Measurements from ENCODE around the gene RTF1. TPM values are rescaled to one million over a fixed set of nuclear protein-coding genes. Genes with fewer than 3 reads are reported as not detected.
A peak's percentile ranks its signal among the peaks of the same experiment; 100 is the strongest.

Gene RTF1
- total RNA-seq, 1 donor from 2014 or later: 30.5 TPM

DNA sequence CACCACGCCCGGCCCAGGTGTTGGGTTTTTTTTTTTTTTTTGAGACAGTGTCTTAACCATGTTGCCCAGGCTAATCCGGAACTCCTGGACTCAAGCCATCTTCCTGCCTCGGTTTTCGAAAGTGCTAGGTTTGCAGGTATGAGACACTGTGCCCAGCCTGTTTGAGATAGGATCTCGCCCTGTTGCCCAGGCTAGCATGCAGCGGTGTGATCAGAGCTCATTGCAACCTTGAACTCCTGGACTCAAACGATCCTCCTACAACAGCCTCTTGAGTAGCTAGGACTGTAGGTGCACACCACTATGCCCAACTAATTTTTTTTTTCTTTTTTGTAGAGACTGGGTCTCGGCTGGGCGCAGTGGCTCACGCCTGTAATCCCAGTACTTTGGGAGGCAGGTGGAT, 56.5 kb downstream of the RTF1 start:
- Mint-ChIP-seq H3K4me1 (ENCODE audit: low read depth) (peaks cover 7% of the 10 kb centered on the region), H3K4me3 (ENCODE audit: unreplicated experiment) (no peak overlapping the region), H3K9me3 (ENCODE audit: low read depth) (no peaks in the 10 kb centered on the region), H3K27me3 (ENCODE audit: low read depth) (no peaks in the 10 kb centered on the region), H3K27ac (ENCODE audit: unreplicated experiment) (no peak overlapping the region), H3K36me3 (ENCODE audit: low read depth) (peaks cover 44% of the 10 kb centered on the region)
- no peak for DNase-seq (ENCODE audit: low spot score)
- TF ChIP-seq, protein P1, sequence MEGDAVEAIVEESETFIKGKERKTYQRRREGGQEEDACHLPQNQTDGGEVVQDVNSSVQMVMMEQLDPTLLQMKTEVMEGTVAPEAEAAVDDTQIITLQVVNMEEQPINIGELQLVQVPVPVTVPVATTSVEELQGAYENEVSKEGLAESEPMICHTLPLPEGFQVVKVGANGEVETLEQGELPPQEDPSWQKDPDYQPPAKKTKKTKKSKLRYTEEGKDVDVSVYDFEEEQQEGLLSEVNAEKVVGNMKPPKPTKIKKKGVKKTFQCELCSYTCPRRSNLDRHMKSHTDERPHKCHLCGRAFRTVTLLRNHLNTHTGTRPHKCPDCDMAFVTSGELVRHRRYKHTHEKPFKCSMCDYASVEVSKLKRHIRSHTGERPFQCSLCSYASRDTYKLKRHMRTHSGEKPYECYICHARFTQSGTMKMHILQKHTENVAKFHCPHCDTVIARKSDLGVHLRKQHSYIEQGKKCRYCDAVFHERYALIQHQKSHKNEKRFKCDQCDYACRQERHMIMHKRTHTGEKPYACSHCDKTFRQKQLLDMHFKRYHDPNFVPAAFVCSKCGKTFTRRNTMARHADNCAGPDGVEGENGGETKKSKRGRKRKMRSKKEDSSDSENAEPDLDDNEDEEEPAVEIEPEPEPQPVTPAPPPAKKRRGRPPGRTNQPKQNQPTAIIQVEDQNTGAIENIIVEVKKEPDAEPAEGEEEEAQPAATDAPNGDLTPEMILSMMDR (IDR thresholded peaks at IDR 0.05): no peak

DNA sequence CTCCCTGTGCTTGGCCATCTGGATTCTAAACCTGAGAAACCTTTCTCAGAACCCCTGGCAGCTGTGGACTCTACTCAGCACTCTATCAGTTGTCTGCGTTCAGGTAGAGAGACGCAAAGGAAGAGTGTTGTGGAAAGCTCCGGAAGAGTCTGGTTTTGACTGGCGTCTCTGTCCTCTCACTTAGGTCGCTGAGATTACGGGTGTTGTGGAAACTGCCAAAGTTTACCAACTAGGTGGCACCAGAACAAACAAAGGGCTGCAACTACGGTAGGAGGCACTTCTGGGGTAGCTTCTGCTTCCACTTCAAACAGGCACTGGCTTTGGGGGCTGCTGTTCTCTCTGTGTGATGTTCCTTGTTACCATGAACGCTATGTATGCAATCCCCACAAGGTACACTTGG, 57.5 kb downstream of the RTF1 start:
- no peak for DNase-seq (ENCODE audit: low spot score)
- Mint-ChIP-seq H3K4me3 (ENCODE audit: unreplicated experiment) (no peak overlapping the region), H3K36me3 (ENCODE audit: low read depth) (peaks cover 47% of the 10 kb centered on the region), H3K4me1 (ENCODE audit: low read depth) (peaks cover 7% of the 10 kb centered on the region), H3K27ac (ENCODE audit: unreplicated experiment) (no peak overlapping the region), H3K9me3 (ENCODE audit: low read depth) (no peaks in the 10 kb centered on the region), H3K27me3 (ENCODE audit: low read depth) (no peaks in the 10 kb centered on the region)
- TF ChIP-seq, protein P1 (IDR thresholded peaks at IDR 0.05): no peak

DNA sequence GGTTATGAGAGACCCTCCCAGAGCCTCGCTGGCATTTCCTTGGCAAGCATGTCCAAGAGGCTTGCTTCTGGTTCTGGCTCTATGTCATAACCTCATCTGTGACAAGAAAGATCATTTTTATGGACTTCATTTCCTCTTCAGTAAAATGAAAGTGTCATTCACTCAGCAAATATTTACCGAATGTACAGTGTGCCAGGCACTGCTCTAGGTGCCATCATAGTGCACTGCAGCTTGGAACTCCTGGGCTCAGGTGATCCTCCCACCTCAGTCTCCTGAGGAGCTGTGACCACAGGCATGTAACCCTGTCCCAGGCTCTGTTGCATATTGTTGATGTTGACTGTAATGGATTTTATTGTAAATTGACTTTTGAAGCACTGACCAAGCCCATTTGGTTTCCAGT, 58.0 kb downstream of the RTF1 start:
- Mint-ChIP-seq H3K36me3 (ENCODE audit: low read depth) (peaks cover 43% of the 10 kb centered on the region), H3K27me3 (ENCODE audit: low read depth) (no peaks in the 10 kb centered on the region), H3K27ac (ENCODE audit: unreplicated experiment) (no peak overlapping the region), H3K4me3 (ENCODE audit: unreplicated experiment) (no peak overlapping the region), H3K4me1 (ENCODE audit: low read depth) (peaks cover 7% of the 10 kb centered on the region), H3K9me3 (ENCODE audit: low read depth) (no peaks in the 10 kb centered on the region)
- DNase-seq (ENCODE audit: low spot score): no peak
- TF ChIP-seq, protein P1 (IDR thresholded peaks at IDR 0.05): no peak

DNA sequence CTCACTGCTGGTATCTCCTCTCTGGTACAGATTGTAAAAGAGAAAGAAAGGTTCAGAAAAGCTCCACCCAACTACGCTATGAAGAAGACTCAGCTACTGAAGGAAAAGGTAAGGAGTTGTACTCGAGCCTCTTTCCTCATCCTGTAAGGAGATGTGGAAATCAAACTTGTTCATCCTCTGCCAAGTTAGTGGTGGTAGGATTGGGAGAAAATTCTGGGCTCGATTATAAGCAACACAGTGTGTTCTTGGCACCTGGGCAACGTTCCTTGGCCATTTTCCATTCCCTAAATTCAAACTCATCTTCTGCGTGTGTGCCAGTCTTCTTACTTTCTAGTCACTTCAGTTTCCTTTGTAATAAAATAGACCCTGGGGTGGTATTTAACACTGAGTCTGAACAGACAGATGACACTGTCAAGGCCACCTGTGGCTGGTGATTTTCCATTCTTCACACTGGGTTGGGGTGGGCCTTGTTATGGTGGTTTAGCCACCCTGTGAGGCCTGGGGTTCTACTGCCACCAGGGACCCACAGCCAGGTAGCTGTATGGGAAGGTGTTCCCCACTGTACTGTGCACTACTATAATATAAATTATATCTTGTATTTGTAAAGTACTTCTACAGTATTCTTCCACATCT, 59.6 kb downstream of the RTF1 start:
- H3K36me3 Mint-ChIP-seq (ENCODE audit: low read depth): peaks cover 48% of the 10 kb centered on the region

DNA sequence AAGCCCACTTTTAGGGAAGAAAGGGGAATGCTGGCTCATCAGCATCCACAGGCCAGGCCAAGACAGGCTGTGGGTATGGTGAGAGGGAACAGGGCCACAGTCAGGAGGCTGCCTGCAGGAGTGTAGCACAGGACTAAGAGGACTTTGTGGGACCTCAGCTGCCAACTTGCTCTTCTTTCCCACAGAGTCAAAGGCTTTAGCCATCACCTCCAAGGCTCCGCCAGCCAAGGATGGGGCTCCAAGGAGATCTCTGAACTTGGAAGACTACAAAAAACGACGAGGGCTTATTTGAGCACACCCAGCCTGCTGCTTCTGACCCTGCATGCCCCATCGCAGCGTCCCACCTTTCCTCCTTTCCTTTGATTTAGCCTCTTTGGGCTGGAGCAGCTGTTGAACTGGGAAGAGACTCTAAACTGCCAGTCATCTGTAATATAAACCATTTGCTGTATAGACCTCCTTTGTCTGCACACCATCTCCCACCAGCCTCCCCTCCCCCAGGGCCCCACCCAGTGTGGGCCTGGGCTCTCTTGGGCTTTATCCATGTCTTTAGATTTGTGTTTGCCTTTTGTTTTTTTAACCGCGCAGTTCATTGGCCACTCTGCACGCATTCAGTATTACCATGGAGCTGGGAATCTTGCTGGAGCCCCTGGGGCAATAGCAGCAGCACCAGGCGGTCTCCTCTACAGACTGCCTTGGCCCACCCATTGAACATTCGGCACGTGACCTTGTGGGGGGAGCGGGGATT, 63.7 kb downstream of the RTF1 start:
- TF ChIP-seq, protein P1 (IDR thresholded peaks at IDR 0.05): no peak
- Mint-ChIP-seq H3K9me3 (ENCODE audit: low read depth) (no peaks in the 10 kb centered on the region), H3K4me1 (ENCODE audit: low read depth) (peaks cover 7% of the 10 kb centered on the region), H3K27ac (ENCODE audit: unreplicated experiment) (no peak overlapping the region), H3K27me3 (ENCODE audit: low read depth) (no peaks in the 10 kb centered on the region), H3K36me3 (ENCODE audit: low read depth) (peaks cover 44% of the 10 kb centered on the region), H3K4me3 (ENCODE audit: unreplicated experiment) (no peak overlapping the region)
- DNase-seq (ENCODE audit: low spot score): peak; percentile 19

More for the DNA sequence above, 59.6 kb downstream of the RTF1 start:
- peak overlapping the region; percentile 92 for H3K27ac Mint-ChIP-seq (ENCODE audit: unreplicated experiment)
- H3K27me3 Mint-ChIP-seq (ENCODE audit: low read depth): no peaks in the 10 kb centered on the region
- H3K4me1 Mint-ChIP-seq (ENCODE audit: low read depth): peaks cover 7% of the 10 kb centered on the region
- TF ChIP-seq, protein P1 (IDR thresholded peaks at IDR 0.05): no peak
- no peaks in the 10 kb centered on the region for H3K9me3 Mint-ChIP-seq (ENCODE audit: low read depth)
- no peak for DNase-seq (ENCODE audit: low spot score)
- H3K4me3 Mint-ChIP-seq (ENCODE audit: unreplicated experiment): no peak overlapping the region
